ENCODE measurements around the gene SIM2. TPM values are rescaled to one million over a fixed set of nuclear protein-coding genes. Genes with fewer than 3 reads are reported as not detected.

The SIM2 gene
- total and polyA plus RNA-seq, 2 experiments from 2014 or later: 0.16 to 0.49 TPM

- H2AFZ ChIP-seq: no peak overlapping the region
- DNase-seq (ENCODE audit: low spot score): no peak
- H3K27ac ChIP-seq (ENCODE audit: low read depth): no peak overlapping the region
- Mint-ChIP-seq H3K36me3 (ENCODE audit: low read depth) (no peaks in the 10 kb centered on the region), H3K4me3 (no peak overlapping the region), H3K27me3 (ENCODE audit: insufficient read depth, low read depth, poor library complexity) (peaks cover 7% of the 10 kb centered on the region), H3K27ac (no peak overlapping the region), H3K9me3 (no peaks in the 10 kb centered on the region; the same call in 2 of the 3 replicates), H3K4me1 (0 out of 3 replicates have a peak, but pooled peaks cover 2% of the 10 kb centered on the region)
- no peaks in the 10 kb centered on the region for H3F3A ChIP-seq (replicated peaks; ENCODE audit: low read depth)
- H3K27me3 ChIP-seq (ENCODE audit: insufficient read depth): no peaks in the 10 kb centered on the region
- TF ChIP-seq ZNF114 (CRISPR knock-in tag; IDR thresholded peaks at IDR 0.05) (no peak), NANOG (IDR thresholded peaks at IDR 0.05; ENCODE audit: borderline replicate concordance) (no peak), ZNF331 (CRISPR knock-in tag; IDR thresholded peaks at IDR 0.05; ENCODE audit: low read depth) (no peak), EZH2phosphoT487 (IDR thresholded peaks at IDR 0.05; ENCODE audit: unreplicated experiment) (no peak), JUNB (IDR thresholded peaks at IDR 0.05; ENCODE audit: unreplicated experiment) (no peak), CTCF (conservative IDR thresholded peaks at IDR 0.05; ENCODE audit: low read depth in 2 of 2) (no peak), STAT1 (IDR thresholded peaks at IDR 0.05; ENCODE audit: unreplicated experiment) (no peak), POLR2AphosphoS5 (IDR thresholded peaks at IDR 0.05; ENCODE audit: low read depth) (no peak)
- no peaks in the 10 kb centered on the region for H3K4me1 ChIP-seq (ENCODE audit: insufficient read depth)
- H4K20me1 ChIP-seq (replicated peaks; ENCODE audit: insufficient read depth): no peaks in the 10 kb centered on the region
- ATAC-seq: no peak
- no peak overlapping the region for H3K4me3 ChIP-seq
- H3K9me2 ChIP-seq (ENCODE audit: insufficient read depth): no peaks in the 10 kb centered on the region
- H3K4me2 ChIP-seq: no peak overlapping the region
- no peaks in the 10 kb centered on the region for H3K36me3 ChIP-seq (ENCODE audit: insufficient read depth)
- H3K79me2 ChIP-seq (replicated peaks; ENCODE audit: insufficient read depth): no peaks in the 10 kb centered on the region
Observed at GRCh38 chr21:36724660-36725059, 25.7 kb downstream of the SIM2 start.

GRCh38 chr21:36725793-36726386 is 27.0 kb downstream of the SIM2 start:
- no peak for DNase-seq (ENCODE audit: low spot score)
- Mint-ChIP-seq H3K27me3 (ENCODE audit: insufficient read depth, low read depth, poor library complexity) (peaks cover 3% of the 10 kb centered on the region), H3K36me3 (ENCODE audit: low read depth) (no peaks in the 10 kb centered on the region)
- no peak for TF ChIP-seq CTCF (conservative IDR thresholded peaks at IDR 0.05; ENCODE audit: low read depth in 2 of 2)
- TF ChIP-seq STAT1 (IDR thresholded peaks at IDR 0.05; ENCODE audit: unreplicated experiment): no peak
- no peak for TF ChIP-seq ZNF331 (CRISPR knock-in tag; IDR thresholded peaks at IDR 0.05; ENCODE audit: low read depth)
- no peak for TF ChIP-seq CREB1 (CRISPR knock-in tag; IDR thresholded peaks at IDR 0.05; ENCODE audit: low read depth)
- TF ChIP-seq ZNF114 (CRISPR knock-in tag; IDR thresholded peaks at IDR 0.05): no peak
- TF ChIP-seq ZNF462 (CRISPR knock-in tag; IDR thresholded peaks at IDR 0.05): no peak
- no peak for TF ChIP-seq JUNB (IDR thresholded peaks at IDR 0.05; ENCODE audit: unreplicated experiment)
- TF ChIP-seq NANOG (IDR thresholded peaks at IDR 0.05; ENCODE audit: borderline replicate concordance): no peak
- no peak for TF ChIP-seq EZH2phosphoT487 (IDR thresholded peaks at IDR 0.05; ENCODE audit: unreplicated experiment)
- no peak for TF ChIP-seq EZH2 (IDR thresholded peaks at IDR 0.05; ENCODE audit: low read depth, unreplicated experiment)

More at GRCh38 chr21:36725793-36726386, 27.0 kb downstream of the SIM2 start:
- Histone ChIP-seq H3K27ac (ENCODE audit: low read depth) (no peak overlapping the region), H3K4me3 (no peak overlapping the region), H3K36me3 (ENCODE audit: insufficient read depth) (no peaks in the 10 kb centered on the region), H3K79me2 (replicated peaks; ENCODE audit: insufficient read depth) (no peaks in the 10 kb centered on the region), H3F3A (replicated peaks; ENCODE audit: low read depth) (no peaks in the 10 kb centered on the region), H3K4me2 (no peak overlapping the region), H3K9me2 (ENCODE audit: insufficient read depth) (no peaks in the 10 kb centered on the region), H4K20me1 (replicated peaks; ENCODE audit: insufficient read depth) (no peaks in the 10 kb centered on the region), H2AFZ (no peak overlapping the region), H3K4me1 (ENCODE audit: insufficient read depth) (no peaks in the 10 kb centered on the region), H3K27me3 (ENCODE audit: insufficient read depth) (no peaks in the 10 kb centered on the region)
- Mint-ChIP-seq H3K27ac (no peak overlapping the region), H3K4me3 (no peak overlapping the region), H3K9me3 (no peaks in the 10 kb centered on the region; the same call in 2 of the 3 replicates), H3K4me1 (no peaks in the 10 kb centered on the region)
- no peak for ATAC-seq
